Tibial nerve (tissue), 4 donors: Measurements from ENCODE around the gene PDF.

ENCODE experiments used
- EP300 ChIP-seq, 2 donors: sonication (generic); formaldehyde crosslinking; IDR thresholded peaks; one replicate each; pipeline ENCODE4 v1.6.1; 2017; ENCODE audit warnings: antibody characterized with exemption in 2 of 2, mild to moderate bottlenecking in 1 of 2
- POLR2A ChIP-seq, 2 donors: fragments of 450-650 bp; IDR thresholded peaks; one replicate each; pipeline ENCODE4 v1.6.1; 2017; ENCODE audit warnings: antibody characterized with exemption in 2 of 2, mild to moderate bottlenecking in 2 of 2, moderate library complexity in 2 of 2
- TF ChIP-seq, protein P1 (sequence below), 5 experiments: fragments of 200-600 bp in 3 of 5; fragments of 450-650 bp in 2 of 5; sonication (generic) in 3 of 5; IDR thresholded peaks; one replicate each; pipeline ENCODE4 v1.5.1; 2016 to 2019; ENCODE audit warnings: antibody characterized with exemption in 5 of 5, mild to moderate bottlenecking in 3 of 5, moderate library complexity in 2 of 5

- TF ChIP-seq POLR2A (IDR thresholded peaks at IDR 0.05): no peak
- TF ChIP-seq, protein P1, sequence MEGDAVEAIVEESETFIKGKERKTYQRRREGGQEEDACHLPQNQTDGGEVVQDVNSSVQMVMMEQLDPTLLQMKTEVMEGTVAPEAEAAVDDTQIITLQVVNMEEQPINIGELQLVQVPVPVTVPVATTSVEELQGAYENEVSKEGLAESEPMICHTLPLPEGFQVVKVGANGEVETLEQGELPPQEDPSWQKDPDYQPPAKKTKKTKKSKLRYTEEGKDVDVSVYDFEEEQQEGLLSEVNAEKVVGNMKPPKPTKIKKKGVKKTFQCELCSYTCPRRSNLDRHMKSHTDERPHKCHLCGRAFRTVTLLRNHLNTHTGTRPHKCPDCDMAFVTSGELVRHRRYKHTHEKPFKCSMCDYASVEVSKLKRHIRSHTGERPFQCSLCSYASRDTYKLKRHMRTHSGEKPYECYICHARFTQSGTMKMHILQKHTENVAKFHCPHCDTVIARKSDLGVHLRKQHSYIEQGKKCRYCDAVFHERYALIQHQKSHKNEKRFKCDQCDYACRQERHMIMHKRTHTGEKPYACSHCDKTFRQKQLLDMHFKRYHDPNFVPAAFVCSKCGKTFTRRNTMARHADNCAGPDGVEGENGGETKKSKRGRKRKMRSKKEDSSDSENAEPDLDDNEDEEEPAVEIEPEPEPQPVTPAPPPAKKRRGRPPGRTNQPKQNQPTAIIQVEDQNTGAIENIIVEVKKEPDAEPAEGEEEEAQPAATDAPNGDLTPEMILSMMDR (IDR thresholded peaks at IDR 0.05): no peak
- TF ChIP-seq EP300 (IDR thresholded peaks at IDR 0.05): no peak
These were observed 12.0 kb downstream of the PDF start for GRCh38 chr16:69318177-69318910.
